GM20431 (cell line): Measurements from ENCODE around the gene RNF114.
"Not testable (repeated sequence)": the region's sequence is repeated elsewhere in the genome, so short reads cannot be mapped to it uniquely, and the experiment has no call there.

ENCODE experiments used
- in situ Hi-C: fragments of 300-500 bp; cut with MseI, MboI; formaldehyde crosslinking; loops from one replicate; pipeline ENCODE4 v1.15.0; 2020; ENCODE audit warnings: low sequenced_read_pairs; ENCODE audit not compliant: unreplicated experiment

RNF114 gene

GRCh38 chr20:49983123-49983847, 47.1 kb downstream of the RNF114 start:
- in situ Hi-C loops = loop anchor here (25.0 kb wide), 1 partner anchor 479 kb away; no protein-coding TSS in a partner anchor

GRCh38 chr20:49983848-49984408, 47.7 kb downstream of the RNF114 start:
- in situ Hi-C loops = loop anchor here (25.0 kb wide), 1 partner anchor 478 kb away; no protein-coding TSS in a partner anchor

GRCh38 chr20:49984426-49985153, 48.4 kb downstream of the RNF114 start:
- in situ Hi-C loops = loop anchor here (25.0 kb wide), 1 partner anchor 478 kb away; no protein-coding TSS in a partner anchor

- in situ Hi-C loops = loop anchor here (25.0 kb wide), 1 partner anchor 477 kb away; no protein-coding TSS in a partner anchor
Observed at GRCh38 chr20:49985157-49985556, 49.0 kb downstream of the RNF114 start.

- in situ Hi-C loops = loop anchor here (25.0 kb wide), 1 partner anchor 477 kb away; no protein-coding TSS in a partner anchor
Observed at GRCh38 chr20:49985617-49986016, 49.4 kb downstream of the RNF114 start.

- in situ Hi-C loops = loop anchor here (25.0 kb wide), 1 partner anchor 476 kb away; no protein-coding TSS in a partner anchor
Observed at GRCh38 chr20:49986049-49986448, 49.9 kb downstream of the RNF114 start.

GRCh38 chr20:49987015-49987867, 51.0 kb downstream of the RNF114 start:
- in situ Hi-C loops = loop anchor here (25.0 kb wide), 1 partner anchor 475 kb away; no protein-coding TSS in a partner anchor

GRCh38 chr20:49987868-49988690, 51.9 kb downstream of the RNF114 start:
- in situ Hi-C loops = loop anchor here (25.0 kb wide), 1 partner anchor 474 kb away; no protein-coding TSS in a partner anchor

GRCh38 chr20:49989234-49990065, 53.3 kb downstream of the RNF114 start:
- in situ Hi-C loops = loop anchor here (10.0 to 25.0 kb wide), 2 partner anchors 175 to 473 kb away; no protein-coding TSS in a partner anchor

GRCh38 chr20:49990271-49990720, 54.1 kb downstream of the RNF114 start:
- in situ Hi-C loops = loop anchor here (10.0 to 25.0 kb wide), 2 partner anchors 175 to 472 kb away; no protein-coding TSS in a partner anchor

- in situ Hi-C loops = loop anchor here (10.0 to 25.0 kb wide), 2 partner anchors 171 to 469 kb away; no protein-coding TSS in a partner anchor
Observed at GRCh38 chr20:49993301-49993751, 57.1 kb downstream of the RNF114 start.

GRCh38 chr20:49995586-49995985, 59.4 kb downstream of the RNF114 start:
- in situ Hi-C loops = loop anchor here (10.0 to 25.0 kb wide), 2 partner anchors 169 to 467 kb away; no protein-coding TSS in a partner anchor

- in situ Hi-C loops = loop anchor here (10.0 to 25.0 kb wide), 2 partner anchors 166 to 464 kb away; no protein-coding TSS in a partner anchor
Observed at GRCh38 chr20:49998478-49999188, 62.4 kb downstream of the RNF114 start.

- in situ Hi-C loops = loop anchor here (10.0 to 25.0 kb wide), 2 partner anchors 165 to 463 kb away; no protein-coding TSS in a partner anchor
Observed at GRCh38 chr20:49999329-49999728, 63.1 kb downstream of the RNF114 start.

GRCh38 chr20:50000548-50001222, 64.5 kb downstream of the RNF114 start:
- in situ Hi-C loops = not testable (repeated sequence)

- in situ Hi-C loops = no loop called here
Observed at GRCh38 chr20:50001784-50002311, 65.7 kb downstream of the RNF114 start.
